Peyer's patch (tissue), 4 donors: Measurements from ENCODE around the gene SH3RF3. TPM values are rescaled to one million over a fixed set of nuclear protein-coding genes. Genes with fewer than 3 reads are reported as not detected.

Source experiments
- DNase-seq, 3 donors: peaks; one replicate each; pipeline ENCODE4 v3.0.0-alpha.2; 2017 to 2019
- H3K27ac ChIP-seq, 4 donors: fragments of 200-600 bp; sonication (generic); one replicate each; pipeline ENCODE4 v1.5.1; 2016 to 2019
- H3K27me3 ChIP-seq, 2 donors: fragments of 200-600 bp; sonication (generic); one replicate each; pipeline ENCODE4 v1.5.1; 2019
- H3K36me3 ChIP-seq, 3 donors: fragments of 200-600 bp; sonication (generic); one replicate each; pipeline ENCODE4 v1.5.1; 2016 to 2019
- H3K4me1 ChIP-seq, 4 donors: fragments of 200-600 bp; sonication (generic); one replicate each; pipeline ENCODE4 v1.5.1; 2016 to 2019
- H3K4me3 ChIP-seq, 4 donors: fragments of 200-600 bp; sonication (generic); 1 replicate in 3 of 4; 2 replicates in 1 of 4; pipeline ENCODE4 v1.5.1; 2016 to 2019; ENCODE audit warnings: mild to moderate bottlenecking in 1 of 4
- H3K9me3 ChIP-seq, 4 donors: fragments of 200-600 bp; sonication (generic); one replicate each; pipeline ENCODE4 v1.5.1; 2016 to 2019; ENCODE audit warnings: mild to moderate bottlenecking in 1 of 4
- POLR2A ChIP-seq, 2 donors: fragments of 450-650 bp; IDR thresholded peaks; one replicate each; pipeline ENCODE4 v1.5.1; 2017; ENCODE audit warnings: antibody characterized with exemption in 2 of 2, mild to moderate bottlenecking in 2 of 2, moderate library complexity in 2 of 2
- total RNA-seq, 4 donors: library from RNA; depleted of rRNA; stranded (reverse); fragments of >200 nt; gene quantifications; one replicate each; pipeline ENCODE4 v1.1.0, GENCODE V29; 2016
- TF ChIP-seq, protein P1 (sequence below), 6 experiments: fragments of 450-650 bp in 4 of 6; fragments of 200-600 bp in 2 of 6; sonication (generic) in 1 of 6; IDR thresholded peaks; one replicate each; pipeline ENCODE4 v1.5.1; 2017 to 2019; ENCODE audit warnings: antibody characterized with exemption in 6 of 6, mild to moderate bottlenecking in 3 of 6, moderate library complexity in 1 of 6

SH3RF3 gene
- total RNA-seq, 4 donors from 2014 or later, result 1.1 to 5.0 (median 3.3) TPM

GRCh38 chr2:109185338-109185737, 56.3 kb downstream of the SH3RF3 start:
- H3K27me3 ChIP-seq, result no peaks in the 10 kb centered on the region
- peak overlapping the region in 1 of 4 donors; percentile 73 for H3K27ac ChIP-seq
- H3K4me1 ChIP-seq, result no peaks in the 10 kb centered on the region
- TF ChIP-seq, protein P1, sequence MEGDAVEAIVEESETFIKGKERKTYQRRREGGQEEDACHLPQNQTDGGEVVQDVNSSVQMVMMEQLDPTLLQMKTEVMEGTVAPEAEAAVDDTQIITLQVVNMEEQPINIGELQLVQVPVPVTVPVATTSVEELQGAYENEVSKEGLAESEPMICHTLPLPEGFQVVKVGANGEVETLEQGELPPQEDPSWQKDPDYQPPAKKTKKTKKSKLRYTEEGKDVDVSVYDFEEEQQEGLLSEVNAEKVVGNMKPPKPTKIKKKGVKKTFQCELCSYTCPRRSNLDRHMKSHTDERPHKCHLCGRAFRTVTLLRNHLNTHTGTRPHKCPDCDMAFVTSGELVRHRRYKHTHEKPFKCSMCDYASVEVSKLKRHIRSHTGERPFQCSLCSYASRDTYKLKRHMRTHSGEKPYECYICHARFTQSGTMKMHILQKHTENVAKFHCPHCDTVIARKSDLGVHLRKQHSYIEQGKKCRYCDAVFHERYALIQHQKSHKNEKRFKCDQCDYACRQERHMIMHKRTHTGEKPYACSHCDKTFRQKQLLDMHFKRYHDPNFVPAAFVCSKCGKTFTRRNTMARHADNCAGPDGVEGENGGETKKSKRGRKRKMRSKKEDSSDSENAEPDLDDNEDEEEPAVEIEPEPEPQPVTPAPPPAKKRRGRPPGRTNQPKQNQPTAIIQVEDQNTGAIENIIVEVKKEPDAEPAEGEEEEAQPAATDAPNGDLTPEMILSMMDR (IDR thresholded peaks at IDR 0.05), result no peak
- no peak for TF ChIP-seq POLR2A (IDR thresholded peaks at IDR 0.05)
- H3K4me3 ChIP-seq, result no peak overlapping the region
- H3K36me3 ChIP-seq, result no peaks in the 10 kb centered on the region
- no peak for DNase-seq
- H3K9me3 ChIP-seq, result no peaks in the 10 kb centered on the region

GRCh38 chr2:109185821-109186570, 57.0 kb downstream of the SH3RF3 start:
- TF ChIP-seq, protein P1 (IDR thresholded peaks at IDR 0.05), result no peak
- TF ChIP-seq POLR2A (IDR thresholded peaks at IDR 0.05), result no peak
- H3K4me3 ChIP-seq, result no peak overlapping the region
- H3K27me3 ChIP-seq, result no peaks in the 10 kb centered on the region
- no peak for DNase-seq
- no peaks in the 10 kb centered on the region for H3K9me3 ChIP-seq
- no peaks in the 10 kb centered on the region for H3K36me3 ChIP-seq
- H3K27ac ChIP-seq, result peak overlapping the region in 1 of 4 donors; percentile 73
- no peaks in the 10 kb centered on the region for H3K4me1 ChIP-seq

DNA sequence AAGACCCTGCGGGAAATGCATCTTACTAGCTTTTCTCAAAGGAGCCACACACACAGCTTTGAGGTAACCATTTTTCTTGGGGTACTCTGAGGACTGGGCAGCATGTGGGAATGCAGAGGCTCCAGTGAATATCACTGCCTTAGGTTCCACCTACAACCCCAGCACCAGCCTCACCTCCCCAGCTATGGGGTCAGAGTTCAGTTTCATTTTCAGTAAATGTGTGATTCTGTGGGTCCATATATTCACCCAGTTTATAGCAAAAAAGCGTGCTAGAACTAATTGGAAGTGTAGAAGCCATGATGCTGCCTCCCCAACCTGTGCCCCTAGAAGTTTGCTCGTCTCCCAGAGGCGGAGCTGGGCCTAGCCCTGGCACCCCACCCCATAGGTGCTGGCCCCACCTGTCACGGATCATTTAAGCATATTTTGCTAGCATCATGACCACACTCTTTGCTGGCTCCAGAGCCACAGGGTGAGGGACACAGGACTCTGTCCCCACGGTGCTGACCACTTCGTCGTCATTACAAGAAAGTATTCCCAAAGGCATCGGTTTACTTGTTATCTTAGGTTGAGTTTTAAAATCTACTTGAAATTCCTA, 57.7 kb downstream of the SH3RF3 start:
- H3K9me3 ChIP-seq, result no peaks in the 10 kb centered on the region
- peak overlapping the region in 1 of 4 donors; percentile 73 for H3K27ac ChIP-seq
- H3K4me1 ChIP-seq, result no peaks in the 10 kb centered on the region
- DNase-seq, result no peak
- no peaks in the 10 kb centered on the region for H3K36me3 ChIP-seq
- H3K4me3 ChIP-seq, result no peak overlapping the region
- no peak for TF ChIP-seq POLR2A (IDR thresholded peaks at IDR 0.05)
- TF ChIP-seq, protein P1 (IDR thresholded peaks at IDR 0.05), result no peak
- H3K27me3 ChIP-seq, result no peaks in the 10 kb centered on the region

DNA sequence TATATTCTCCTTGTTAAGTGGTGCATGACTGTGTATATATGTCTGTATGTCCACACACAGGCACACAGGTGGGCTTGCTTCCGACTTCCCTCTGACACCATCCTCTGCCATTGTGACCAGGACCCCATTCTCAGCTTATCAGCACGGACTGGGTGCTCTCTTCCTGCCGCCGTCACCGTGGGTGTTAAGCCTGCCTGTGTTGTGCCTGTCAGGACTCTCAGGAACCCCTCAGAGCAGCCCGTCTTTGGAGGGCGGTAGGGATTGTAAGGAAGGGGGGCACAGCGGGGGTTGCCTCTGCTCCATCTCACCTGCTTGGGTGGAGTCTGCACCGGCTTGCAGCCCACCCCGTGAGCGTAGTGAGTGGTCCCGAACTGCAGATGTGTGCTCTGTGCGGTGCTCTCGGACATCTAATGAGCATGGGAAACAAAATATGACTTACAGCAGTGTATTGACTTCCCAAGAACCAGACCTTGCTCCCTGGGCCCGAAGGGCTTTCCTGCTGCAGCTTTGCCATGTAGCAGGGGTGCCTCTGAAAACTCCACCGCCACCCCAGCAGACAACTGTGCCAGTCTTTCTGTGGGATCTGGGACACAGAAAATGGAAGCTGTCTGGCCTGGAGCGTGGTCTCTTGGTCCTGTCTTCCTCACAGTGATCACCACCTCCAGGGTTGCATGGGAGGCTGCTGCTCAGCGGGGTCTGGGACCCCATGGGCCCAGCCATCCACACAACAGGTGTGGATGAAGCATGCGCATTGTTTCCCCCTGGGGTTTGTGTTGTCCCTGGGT, 58.9 kb downstream of the SH3RF3 start:
- TF ChIP-seq, protein P1 (IDR thresholded peaks at IDR 0.05), result no peak
- TF ChIP-seq POLR2A (IDR thresholded peaks at IDR 0.05), result no peak

DNA sequence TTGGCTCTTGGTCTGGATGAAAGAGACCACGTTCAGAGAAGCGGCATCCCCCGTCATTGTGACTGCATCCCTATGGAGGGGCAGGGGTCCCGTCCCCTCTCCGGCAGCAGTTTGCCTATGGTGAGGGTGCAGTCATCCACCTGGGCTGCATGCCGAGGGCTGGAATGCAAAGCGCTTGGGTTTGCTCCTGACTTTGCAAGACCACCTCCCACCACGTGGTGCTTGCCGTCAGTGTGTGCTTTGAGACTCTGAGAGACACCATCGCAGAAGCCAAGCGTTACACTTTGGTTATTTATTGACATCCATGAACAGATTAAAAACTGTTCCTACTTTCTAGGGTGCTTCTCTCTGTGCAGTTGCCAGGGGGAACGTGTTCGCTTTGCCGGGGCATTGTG, 59.5 kb downstream of the SH3RF3 start:
- no peak overlapping the region for H3K27ac ChIP-seq
- H3K36me3 ChIP-seq, result no peaks in the 10 kb centered on the region
- no peaks in the 10 kb centered on the region for H3K27me3 ChIP-seq
- no peak for DNase-seq
- no peak overlapping the region for H3K4me3 ChIP-seq
- no peaks in the 10 kb centered on the region for H3K4me1 ChIP-seq
- no peaks in the 10 kb centered on the region for H3K9me3 ChIP-seq
- TF ChIP-seq POLR2A (IDR thresholded peaks at IDR 0.05), result no peak
- TF ChIP-seq, protein P1 (IDR thresholded peaks at IDR 0.05), result no peak

More for the DNA sequence above, 58.9 kb downstream of the SH3RF3 start:
- no peaks in the 10 kb centered on the region for H3K27me3 ChIP-seq
- no peaks in the 10 kb centered on the region for H3K36me3 ChIP-seq
- H3K4me3 ChIP-seq, result no peak overlapping the region
- H3K9me3 ChIP-seq, result no peaks in the 10 kb centered on the region
- no peak overlapping the region for H3K27ac ChIP-seq
- no peak for DNase-seq
- no peaks in the 10 kb centered on the region for H3K4me1 ChIP-seq
